ENCODE measurements around the gene METTL14.

Gene METTL14

DNA sequence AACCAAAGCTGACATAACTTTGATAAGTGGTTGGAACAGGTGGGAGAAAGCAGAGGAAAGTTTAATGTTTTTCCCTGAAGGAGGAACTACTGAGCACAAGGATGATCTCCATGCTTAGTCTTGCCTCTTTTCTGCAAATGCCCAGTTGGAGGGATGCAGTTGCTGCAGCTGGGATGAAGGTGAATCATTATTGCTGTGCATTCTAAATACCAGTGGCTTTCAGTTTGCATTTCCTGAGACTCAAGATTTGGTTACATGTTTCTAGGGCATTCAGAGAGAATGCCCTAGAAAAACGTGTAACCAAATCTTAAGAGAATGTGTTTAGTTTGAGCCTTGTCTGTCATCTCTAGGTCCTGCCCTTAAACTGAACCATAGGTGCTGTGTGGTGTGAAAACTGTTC is 42.2 kb downstream of the METTL14 start:
- Histone ChIP-seq H3K4ac (ENCODE audit: low read depth, low read length) (no peak overlapping the region), H2BK15ac (replicated peaks; ENCODE audit: low read depth) (no peak overlapping the region), H3K27ac (ENCODE audit: low read depth, low read length) (no peak overlapping the region), H3K4me2 (ENCODE audit: low read length) (no peak overlapping the region), H3K79me2 (ENCODE audit: control insufficient read depth, insufficient read depth, low read length) (no peaks in the 10 kb centered on the region), H4K8ac (ENCODE audit: low read depth, low read length) (no peak overlapping the region), H3K4me1 (ENCODE audit: control insufficient read depth, low read depth, low read length) (no peaks in the 10 kb centered on the region), H3K9ac (ENCODE audit: low read length) (no peak overlapping the region), H2BK120ac (ENCODE audit: low read depth, low read length) (no peak overlapping the region), H3K4me3 (ENCODE audit: low read length) (no peak overlapping the region), H3K27me3 (ENCODE audit: insufficient read depth, low read length, poor library complexity) (no peaks in the 10 kb centered on the region), H3K79me1 (ENCODE audit: low read length) (no peaks in the 10 kb centered on the region), H2AK5ac (ENCODE audit: low read length) (no peak overlapping the region), H3K23ac (ENCODE audit: low read length) (no peak overlapping the region), H2BK5ac (ENCODE audit: low read length) (no peak overlapping the region), H3K18ac (ENCODE audit: low read length) (no peak overlapping the region), H3K36me3 (ENCODE audit: control insufficient read depth, insufficient read depth, low read length) (peaks cover 2% of the 10 kb centered on the region), H4K5ac (ENCODE audit: low read length) (no peak overlapping the region), H3K56ac (ENCODE audit: low read length) (no peak overlapping the region)
- no CpG with 5 or more reads among the region's 1 CpG for WGBS (ENCODE audit: extremely low coverage, insufficient coverage, low lambda C conversion rate)
- DNase-seq, result no peak

DNA sequence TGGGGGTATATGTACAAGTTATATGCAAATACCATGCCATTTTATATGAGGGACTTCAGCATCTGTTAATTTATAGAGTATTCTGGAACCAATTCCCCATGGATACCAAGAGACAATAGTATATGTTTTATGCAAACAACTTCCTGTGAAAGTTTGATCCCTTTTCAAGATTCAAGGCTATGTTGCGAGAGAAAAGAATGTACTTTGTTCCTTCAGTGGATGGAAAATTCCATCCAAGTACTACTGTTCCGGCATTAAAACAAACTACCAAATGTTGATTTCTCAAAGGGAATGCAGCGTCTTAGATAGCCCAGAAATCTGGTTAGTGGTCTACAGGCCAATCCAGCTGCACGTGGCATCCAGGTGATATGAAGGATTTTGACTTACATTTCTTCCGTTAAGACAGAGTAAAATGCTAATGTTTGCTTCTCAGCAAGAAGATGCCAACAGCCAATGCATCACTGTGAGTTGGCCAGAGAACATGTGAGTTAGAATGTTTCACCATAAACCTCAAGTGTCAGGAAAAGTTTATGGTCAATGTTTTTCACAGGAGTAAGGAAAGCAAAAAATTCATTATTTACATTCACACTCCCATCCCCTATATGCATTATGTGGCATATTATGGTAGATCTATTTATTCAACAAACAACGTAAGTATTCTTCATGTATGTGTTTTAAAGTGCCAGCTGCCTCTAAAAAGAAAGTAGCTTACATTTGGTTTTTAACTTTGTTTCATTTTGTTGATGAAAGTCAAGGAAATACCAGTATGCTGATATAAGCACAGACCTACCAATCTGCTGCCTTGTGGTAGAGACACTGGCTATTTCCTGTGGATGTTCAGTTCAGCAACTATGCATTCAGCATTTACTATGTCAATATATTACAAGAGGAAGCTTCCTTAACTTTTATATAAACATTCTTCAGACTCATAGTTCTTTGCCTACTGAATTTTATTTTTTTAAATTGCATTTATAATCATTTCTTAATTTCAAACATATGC is 44.4 kb downstream of the METTL14 start:
- Histone ChIP-seq H3K79me2 (ENCODE audit: control insufficient read depth, insufficient read depth, low read length) (no peaks in the 10 kb centered on the region), H3K27me3 (ENCODE audit: insufficient read depth, low read length, poor library complexity) (no peaks in the 10 kb centered on the region), H3K27ac (ENCODE audit: low read depth, low read length) (no peak overlapping the region), H2BK5ac (ENCODE audit: low read length) (no peak overlapping the region), H3K56ac (ENCODE audit: low read length) (no peak overlapping the region), H3K4me3 (ENCODE audit: low read length) (no peak overlapping the region), H3K36me3 (ENCODE audit: control insufficient read depth, insufficient read depth, low read length) (peaks cover 2% of the 10 kb centered on the region), H3K79me1 (ENCODE audit: low read length) (no peaks in the 10 kb centered on the region), H3K4ac (ENCODE audit: low read depth, low read length) (no peak overlapping the region), H2AK5ac (ENCODE audit: low read length) (no peak overlapping the region), H4K8ac (ENCODE audit: low read depth, low read length) (no peak overlapping the region), H3K4me2 (ENCODE audit: low read length) (no peak overlapping the region), H3K23ac (ENCODE audit: low read length) (no peak overlapping the region), H3K4me1 (ENCODE audit: control insufficient read depth, low read depth, low read length) (no peaks in the 10 kb centered on the region), H3K9ac (ENCODE audit: low read length) (no peak overlapping the region), H2BK15ac (replicated peaks; ENCODE audit: low read depth) (no peak overlapping the region), H3K18ac (ENCODE audit: low read length) (no peak overlapping the region), H4K5ac (ENCODE audit: low read length) (no peak overlapping the region), H2BK120ac (ENCODE audit: low read depth, low read length) (no peak overlapping the region)
- WGBS (ENCODE audit: extremely low coverage, insufficient coverage, low lambda C conversion rate), result no CpG with 5 or more reads among the region's 6 CpGs
- DNase-seq, result no peak

DNA sequence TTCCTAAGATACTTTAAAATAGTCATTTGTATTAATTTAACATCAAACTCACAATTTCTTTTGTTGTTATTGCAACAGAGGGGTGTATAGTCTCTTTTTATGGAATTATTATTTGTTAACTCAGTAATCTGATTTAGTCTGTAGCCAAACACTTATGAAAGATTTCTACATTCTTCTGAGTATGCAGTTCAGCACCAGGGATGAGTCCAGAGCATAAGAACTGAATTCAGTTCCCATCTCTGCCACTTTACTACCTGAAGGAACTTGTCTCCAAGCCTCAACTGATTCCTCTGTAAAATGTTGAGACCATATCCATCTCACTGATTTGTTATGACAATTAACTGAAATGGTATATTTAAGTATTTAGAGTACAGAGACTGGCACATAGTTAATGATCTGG is 45.5 kb downstream of the METTL14 start:
- H3K27ac ChIP-seq (ENCODE audit: low read depth, low read length), result no peak overlapping the region
- no peaks in the 10 kb centered on the region for H3K27me3 ChIP-seq (ENCODE audit: insufficient read depth, low read length, poor library complexity)
- no peak overlapping the region for H3K4ac ChIP-seq (ENCODE audit: low read depth, low read length)
- H2AK5ac ChIP-seq (ENCODE audit: low read length), result no peak overlapping the region
- no peak for DNase-seq
- H2BK5ac ChIP-seq (ENCODE audit: low read length), result no peak overlapping the region
- no peaks in the 10 kb centered on the region for H3K79me2 ChIP-seq (ENCODE audit: control insufficient read depth, insufficient read depth, low read length)
- H3K4me3 ChIP-seq (ENCODE audit: low read length), result no peak overlapping the region
- no peaks in the 10 kb centered on the region for H3K4me1 ChIP-seq (ENCODE audit: control insufficient read depth, low read depth, low read length)
- no peaks in the 10 kb centered on the region for H3K79me1 ChIP-seq (ENCODE audit: low read length)
- no peak overlapping the region for H2BK15ac ChIP-seq (replicated peaks; ENCODE audit: low read depth)
- H3K9ac ChIP-seq (ENCODE audit: low read length), result no peak overlapping the region
- no peak overlapping the region for H3K23ac ChIP-seq (ENCODE audit: low read length)
- H4K5ac ChIP-seq (ENCODE audit: low read length), result no peak overlapping the region
- no peak overlapping the region for H3K56ac ChIP-seq (ENCODE audit: low read length)
- no peak overlapping the region for H3K4me2 ChIP-seq (ENCODE audit: low read length)
- peaks cover 2% of the 10 kb centered on the region for H3K36me3 ChIP-seq (ENCODE audit: control insufficient read depth, insufficient read depth, low read length)
- H4K8ac ChIP-seq (ENCODE audit: low read depth, low read length), result no peak overlapping the region
- H3K18ac ChIP-seq (ENCODE audit: low read length), result no peak overlapping the region
- H2BK120ac ChIP-seq (ENCODE audit: low read depth, low read length), result no peak overlapping the region

DNA sequence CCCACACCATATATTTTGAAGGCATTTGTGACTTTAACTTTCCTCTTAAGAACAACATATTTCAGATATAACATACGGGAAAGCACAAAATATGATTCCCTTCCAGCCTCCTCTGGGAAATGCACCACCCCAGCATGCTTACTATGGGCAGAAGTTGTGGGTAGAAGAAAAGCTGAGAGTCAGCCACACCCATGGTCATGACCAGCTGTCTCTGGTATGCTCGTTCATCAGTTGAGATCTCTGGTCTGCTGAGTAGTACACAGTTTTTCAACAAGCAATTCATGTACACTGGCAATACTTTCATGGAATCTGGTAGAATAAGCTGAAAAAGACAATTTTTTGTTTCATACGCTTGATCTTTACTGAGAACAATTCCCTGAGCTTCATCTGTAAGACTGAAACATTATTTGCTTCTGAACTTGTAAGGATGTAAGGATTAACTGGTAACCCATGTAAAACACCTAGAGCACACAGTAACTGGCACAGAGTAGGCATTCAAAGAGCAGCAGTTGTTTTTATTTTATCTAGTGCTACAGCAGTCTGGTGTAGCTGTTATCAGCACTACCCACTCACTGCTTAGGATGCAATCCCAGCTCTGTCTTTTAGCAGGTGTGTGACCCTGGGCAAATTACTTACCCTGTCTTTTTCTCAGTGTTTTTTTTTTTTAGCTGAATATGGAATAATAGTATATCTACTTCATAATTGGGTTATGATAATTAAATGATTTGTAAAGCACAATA is 47.6 kb downstream of the METTL14 start:
- no peaks in the 10 kb centered on the region for H3K4me1 ChIP-seq (ENCODE audit: control insufficient read depth, low read depth, low read length)
- no peak overlapping the region for H2BK15ac ChIP-seq (replicated peaks; ENCODE audit: low read depth)
- H4K5ac ChIP-seq (ENCODE audit: low read length), result no peak overlapping the region
- DNase-seq, result no peak
- H3K23ac ChIP-seq (ENCODE audit: low read length), result no peak overlapping the region
- no peak overlapping the region for H3K4me2 ChIP-seq (ENCODE audit: low read length)
- no CpG with 5 or more reads among the region's 3 CpGs for WGBS (ENCODE audit: extremely low coverage, insufficient coverage, low lambda C conversion rate)
- H3K4me3 ChIP-seq (ENCODE audit: low read length), result no peak overlapping the region
- no peak overlapping the region for H3K9ac ChIP-seq (ENCODE audit: low read length)
- no peak overlapping the region for H2BK5ac ChIP-seq (ENCODE audit: low read length)
- no peaks in the 10 kb centered on the region for H3K79me1 ChIP-seq (ENCODE audit: low read length)
- H3K4ac ChIP-seq (ENCODE audit: low read depth, low read length), result no peak overlapping the region
- no peak overlapping the region for H3K27ac ChIP-seq (ENCODE audit: low read depth, low read length)
- no peak overlapping the region for H3K56ac ChIP-seq (ENCODE audit: low read length)
- H4K8ac ChIP-seq (ENCODE audit: low read depth, low read length), result no peak overlapping the region
- no peaks in the 10 kb centered on the region for H3K27me3 ChIP-seq (ENCODE audit: insufficient read depth, low read length, poor library complexity)
- H3K79me2 ChIP-seq (ENCODE audit: control insufficient read depth, insufficient read depth, low read length), result no peaks in the 10 kb centered on the region
- no peak overlapping the region for H2AK5ac ChIP-seq (ENCODE audit: low read length)
- H2BK120ac ChIP-seq (ENCODE audit: low read depth, low read length), result no peak overlapping the region
- H3K36me3 ChIP-seq (ENCODE audit: control insufficient read depth, insufficient read depth, low read length), result peaks cover 2% of the 10 kb centered on the region
- H3K18ac ChIP-seq (ENCODE audit: low read length), result no peak overlapping the region

DNA sequence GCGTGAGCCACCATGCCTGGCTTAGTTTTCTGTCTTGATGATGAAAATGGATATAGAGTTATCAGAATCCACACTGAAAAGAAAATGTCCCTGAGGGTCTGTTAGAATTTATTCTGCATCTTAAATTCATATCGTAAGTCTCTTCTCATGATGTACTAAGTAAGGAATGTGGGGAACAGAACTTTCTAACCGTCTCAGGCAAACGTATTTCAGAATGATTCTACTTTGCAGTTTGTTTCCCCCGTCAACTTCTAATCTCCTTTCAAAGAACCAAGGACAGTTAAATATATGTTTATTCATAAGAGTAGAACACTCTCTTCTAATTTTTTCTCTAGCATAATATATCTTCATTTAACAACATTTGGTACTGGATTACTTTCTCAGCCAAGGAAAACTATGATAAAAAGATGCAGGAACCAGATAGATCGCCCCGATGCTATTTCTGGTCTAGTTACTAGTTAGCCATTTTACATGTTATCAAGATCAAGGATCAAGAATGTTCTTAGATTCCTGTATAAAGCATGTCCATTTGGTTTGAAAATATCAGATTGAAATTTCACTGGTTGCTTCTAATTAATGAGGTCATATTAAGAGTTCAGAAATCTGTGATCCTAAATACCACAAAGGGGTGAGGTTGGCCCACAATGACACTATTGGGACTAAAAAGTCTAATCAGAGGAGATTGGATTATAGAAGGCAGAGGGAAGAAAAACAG is 49.5 kb downstream of the METTL14 start:
- no peaks in the 10 kb centered on the region for H3K4me1 ChIP-seq (ENCODE audit: control insufficient read depth, low read depth, low read length)
- no peaks in the 10 kb centered on the region for H3K79me1 ChIP-seq (ENCODE audit: low read length)
- no peak overlapping the region for H2BK15ac ChIP-seq (replicated peaks; ENCODE audit: low read depth)
- H3K79me2 ChIP-seq (ENCODE audit: control insufficient read depth, insufficient read depth, low read length), result no peaks in the 10 kb centered on the region
- H3K27ac ChIP-seq (ENCODE audit: low read depth, low read length), result no peak overlapping the region
- H3K4ac ChIP-seq (ENCODE audit: low read depth, low read length), result no peak overlapping the region
- no peak overlapping the region for H4K8ac ChIP-seq (ENCODE audit: low read depth, low read length)
- H3K27me3 ChIP-seq (ENCODE audit: insufficient read depth, low read length, poor library complexity), result no peaks in the 10 kb centered on the region
- H3K23ac ChIP-seq (ENCODE audit: low read length), result no peak overlapping the region
- H3K56ac ChIP-seq (ENCODE audit: low read length), result no peak overlapping the region
- H3K4me3 ChIP-seq (ENCODE audit: low read length), result no peak overlapping the region
- H3K36me3 ChIP-seq (ENCODE audit: control insufficient read depth, insufficient read depth, low read length), result peaks cover 2% of the 10 kb centered on the region
- no peak overlapping the region for H2BK5ac ChIP-seq (ENCODE audit: low read length)
- no peak overlapping the region for H2AK5ac ChIP-seq (ENCODE audit: low read length)
- no peak overlapping the region for H3K18ac ChIP-seq (ENCODE audit: low read length)
- no peak overlapping the region for H3K9ac ChIP-seq (ENCODE audit: low read length)
- DNase-seq, result no peak
- H3K4me2 ChIP-seq (ENCODE audit: low read length), result no peak overlapping the region
- H4K5ac ChIP-seq (ENCODE audit: low read length), result no peak overlapping the region
- H2BK120ac ChIP-seq (ENCODE audit: low read depth, low read length), result no peak overlapping the region
- no CpG with 5 or more reads among the region's 7 CpGs for WGBS (ENCODE audit: extremely low coverage, insufficient coverage, low lambda C conversion rate)
